Renal cortical epithelial cell (primary cell): Measurements from ENCODE around the gene GMIP. TPM values are rescaled to one million over a fixed set of nuclear protein-coding genes. Genes with fewer than 3 reads are reported as not detected.

Experiments used
- total RNA-seq: library from RNA; depleted of rRNA; stranded (reverse); fragments of >200 nt; gene quantifications from 2 replicates; pipeline ENCODE4 v1.2.3, GENCODE V29; 2014

GMIP gene
- total RNA-seq, 1 donor from 2014 or later = 18.7 TPM

Other genes starting within 250 kb of the GMIP start
- 44.1 and 93.9 TPM in 2 replicates for gene GATAD2A, start 238.0 kb downstream of the GMIP start, total RNA-seq
- 0.69 and 3.0 TPM in 2 replicates for gene TSSK6, start 128.1 kb downstream of the GMIP start, total RNA-seq
- gene NDUFA13, start 127.4 kb downstream of the GMIP start, total RNA-seq = 147 and 201 TPM in 2 replicates
- gene YJEFN3, start 114.7 kb downstream of the GMIP start, total RNA-seq = 0.50 and 0.69 TPM in 2 replicates
- gene CILP2, start 105.4 kb downstream of the GMIP start, total RNA-seq = 0.60 TPM in 1 of 2 replicates, not detected in the other
- gene PBX4, start 25.0 kb downstream of the GMIP start, total RNA-seq = 1.7 and 2.6 TPM in 2 replicates
- 8.5 and 14.9 TPM in 2 replicates for gene LPAR2, start 15.4 kb downstream of the GMIP start, total RNA-seq
- gene ATP13A1, start 20.0 kb upstream of the GMIP start, total RNA-seq = 88.0 and 171 TPM in 2 replicates
- 10.8 and 20.1 TPM in 2 replicates for gene ZNF101, start 25.2 kb upstream of the GMIP start, total RNA-seq
- gene ZNF14, start 89.5 kb upstream of the GMIP start, total RNA-seq = 5.9 and 12.4 TPM in 2 replicates
- 20.8 and 38.4 TPM in 2 replicates for gene ZNF506, start 178.1 kb upstream of the GMIP start, total RNA-seq
- 5.0 and 14.7 TPM in 2 replicates for gene ZNF253, start 222.2 kb upstream of the GMIP start, total RNA-seq